Kasumi-1 (cell line): Measurements from ENCODE around the gene CAVIN1.
A peak's percentile ranks its signal among the peaks of the same experiment; 100 is the strongest.
"Not testable (repeated sequence)": the region's sequence is repeated elsewhere in the genome, so short reads cannot be mapped to it uniquely, and the experiment has no call there.

Experiments used
- DNase-seq, 2 experiments: peaks; one replicate each; lab custom pipeline; 2025; lab: John Stamatoyannopoulos, UW

Gene CAVIN1

DNA sequence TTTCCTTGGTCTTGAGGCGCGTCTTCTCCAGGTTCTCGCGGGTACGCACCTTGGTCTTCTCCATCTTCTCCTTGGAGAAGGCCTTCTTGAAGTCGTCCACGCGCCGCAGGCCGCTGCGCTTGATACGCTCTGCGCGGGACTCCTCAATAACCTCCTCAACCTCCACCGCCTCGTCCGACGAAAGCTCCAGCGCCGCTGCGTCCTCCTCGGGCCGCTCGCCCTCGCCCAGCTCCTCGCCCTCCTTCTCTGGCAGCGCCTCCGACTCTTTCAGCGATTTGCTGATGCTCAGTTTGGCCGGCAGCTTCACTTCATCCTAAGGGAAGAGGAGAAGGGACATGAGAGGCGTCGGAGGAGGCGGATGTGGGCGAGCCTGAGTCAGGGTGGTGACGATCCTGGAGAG, 18.0 kb downstream of the CAVIN1 start:
- DNase-seq: no peak

DNA sequence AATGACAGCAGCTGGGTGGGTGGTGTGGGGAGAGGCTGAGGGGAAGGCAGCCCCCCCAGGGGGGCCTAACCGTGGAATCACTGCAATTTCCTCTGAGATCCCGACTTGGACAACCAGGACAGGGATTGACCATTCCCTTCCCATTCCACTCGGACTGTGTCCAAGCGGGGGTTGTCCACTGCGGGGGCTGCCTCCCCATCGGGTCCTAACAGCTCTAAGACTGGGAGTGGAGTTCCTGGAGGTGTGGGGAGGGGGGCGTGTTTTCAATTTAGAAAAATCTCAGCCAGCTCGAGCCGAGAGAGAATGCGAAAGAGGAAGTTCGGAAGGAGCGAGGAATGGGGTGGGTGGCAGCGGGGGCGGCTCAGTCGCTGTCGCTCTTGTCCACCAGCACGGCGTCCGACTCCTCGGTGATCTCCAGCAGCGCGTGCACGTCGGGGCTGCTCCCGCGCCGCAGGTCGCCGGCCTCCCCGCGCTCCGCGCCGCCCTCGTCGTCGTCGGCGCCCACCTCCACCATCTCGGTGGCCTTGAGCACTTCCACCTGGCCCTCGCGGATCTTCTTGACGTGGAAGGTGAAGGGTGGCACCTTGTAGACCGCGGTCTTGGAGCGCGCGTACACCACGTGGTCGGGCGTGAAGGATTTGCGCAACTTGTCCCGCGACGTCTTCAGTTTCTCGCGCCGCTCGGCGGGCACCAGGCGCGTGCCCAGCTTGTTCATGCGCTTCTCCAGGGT, 18.6 kb downstream of the CAVIN1 start:
- peak; percentile 51 to 58 for DNase-seq

DNA sequence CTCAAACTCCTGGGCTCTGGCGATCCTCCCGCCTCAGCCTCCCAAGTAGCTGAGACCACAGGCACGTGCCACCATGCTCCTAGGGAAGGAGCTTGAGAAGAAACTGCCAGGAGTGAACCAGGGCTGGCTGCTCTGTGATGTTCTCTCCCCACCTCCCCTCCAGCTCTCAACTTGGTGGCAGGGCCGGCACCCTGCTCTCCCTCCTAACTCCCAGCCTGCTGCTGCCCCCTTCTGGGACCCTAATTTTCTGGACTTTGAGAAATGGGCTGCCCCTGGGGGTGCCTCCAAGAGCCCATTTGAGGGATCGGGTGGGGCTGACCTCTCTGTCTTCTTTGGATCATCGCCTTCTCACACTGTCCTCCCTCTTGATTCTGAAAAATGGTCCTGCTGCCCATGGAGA, 19.9 kb downstream of the CAVIN1 start:
- DNase-seq: peak; percentile 42 to 45

DNA sequence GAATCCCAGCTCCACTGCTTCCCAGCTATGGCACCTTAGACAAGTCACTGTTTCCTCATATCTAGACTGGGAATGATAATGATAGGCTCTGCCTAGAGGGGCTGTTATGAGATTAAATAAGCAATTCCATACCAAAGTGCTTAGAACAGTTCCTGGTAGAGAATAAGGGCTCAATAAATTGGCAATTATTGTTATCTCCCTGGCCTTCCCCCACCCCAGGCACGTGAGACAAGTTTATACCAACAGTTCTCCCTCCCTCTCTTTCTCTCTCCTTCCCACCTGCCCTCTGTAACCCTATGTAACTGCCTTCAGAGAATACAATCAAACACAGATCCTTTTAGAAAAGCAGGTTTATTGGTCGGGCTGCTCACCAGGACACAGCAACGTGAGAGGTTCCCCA, 20.9 kb downstream of the CAVIN1 start:
- DNase-seq: no peak

DNA sequence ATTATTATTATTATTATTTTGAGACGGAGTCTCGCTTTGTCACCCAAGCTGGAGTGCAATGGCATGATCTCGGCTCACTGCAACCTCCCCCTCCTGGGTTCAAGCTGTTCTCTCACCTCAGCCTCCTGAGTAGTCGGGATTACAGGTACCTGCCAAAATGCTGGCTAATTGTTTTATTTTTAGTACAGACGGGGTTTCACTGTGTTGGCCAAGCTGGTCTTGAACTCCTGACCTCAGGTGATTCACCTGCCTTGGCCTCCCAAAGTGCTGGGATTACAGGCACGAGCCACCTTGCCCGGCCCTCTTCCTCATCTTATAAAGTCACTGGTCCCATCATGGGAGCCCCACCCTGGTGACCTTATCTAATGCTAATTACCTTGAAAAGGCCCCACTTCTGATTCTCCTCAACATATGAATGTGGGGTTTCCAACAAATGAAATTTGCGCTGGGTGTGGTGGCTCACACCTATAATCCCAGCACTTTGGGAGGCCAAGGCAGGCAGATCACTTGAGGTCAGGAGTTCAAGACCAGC, 22.1 kb downstream of the CAVIN1 start:
- DNase-seq: not testable (repeated sequence)

DNA sequence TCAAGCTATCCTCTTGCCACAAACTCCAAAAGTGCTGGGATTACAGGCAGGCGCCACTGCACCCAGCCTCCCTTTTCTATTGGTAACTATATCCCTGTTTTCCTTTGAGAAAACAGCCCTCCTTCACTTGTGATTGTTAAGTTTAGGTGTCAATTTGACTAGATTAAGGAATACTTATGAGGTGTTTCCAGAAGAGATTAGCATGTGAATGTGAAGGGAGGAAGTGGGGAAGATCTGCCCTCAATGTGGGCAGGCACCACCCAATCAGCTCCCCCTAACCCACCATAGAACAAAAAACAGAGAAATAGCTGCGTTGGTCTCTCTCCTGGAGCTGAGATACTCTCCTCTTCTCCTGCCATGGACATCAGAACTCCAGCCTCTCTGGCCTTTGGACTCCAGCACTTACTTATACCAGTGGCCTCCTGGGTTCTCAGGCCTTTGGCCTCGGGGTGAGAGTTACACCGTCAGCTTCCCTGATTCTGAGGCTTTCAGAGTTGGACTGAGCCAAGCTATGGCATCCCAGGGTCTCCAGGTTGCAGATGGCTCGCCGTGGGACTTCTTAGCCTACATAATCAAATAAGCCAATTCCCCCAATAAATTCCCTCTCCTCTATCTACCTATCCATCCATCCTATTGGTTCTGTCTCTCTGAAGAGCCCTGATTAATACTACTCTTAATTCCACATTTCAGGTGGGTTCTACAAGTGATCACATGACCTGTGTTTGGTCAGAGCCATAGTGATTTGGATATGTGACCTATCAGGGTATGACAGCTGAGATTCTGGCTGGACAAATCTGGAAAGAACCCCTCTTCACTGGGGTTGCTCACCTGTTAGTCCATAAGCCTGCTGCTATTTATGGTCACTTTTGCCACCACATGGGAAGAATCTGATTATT, 22.9 kb downstream of the CAVIN1 start:
- DNase-seq: no peak

DNA sequence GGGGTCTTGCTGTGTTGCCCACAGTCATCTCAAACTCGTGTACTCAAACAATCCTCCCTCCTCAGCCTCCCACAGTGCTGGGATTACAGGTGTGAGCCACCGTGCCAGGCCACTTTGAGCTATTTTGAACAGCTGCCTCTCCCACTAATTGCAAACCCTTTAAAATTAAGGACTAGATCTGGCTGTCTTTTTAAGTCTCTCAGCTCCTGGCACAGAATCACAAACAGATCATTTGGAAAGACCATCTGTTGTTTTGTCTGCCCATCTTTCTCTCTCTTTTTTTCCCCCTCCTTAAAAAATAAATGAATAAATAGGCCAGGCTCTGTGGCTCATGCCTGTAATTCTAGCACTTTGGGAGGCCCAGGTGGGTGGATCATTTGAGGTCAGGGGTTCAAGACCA, 23.9 kb downstream of the CAVIN1 start:
- no peak for DNase-seq

DNA sequence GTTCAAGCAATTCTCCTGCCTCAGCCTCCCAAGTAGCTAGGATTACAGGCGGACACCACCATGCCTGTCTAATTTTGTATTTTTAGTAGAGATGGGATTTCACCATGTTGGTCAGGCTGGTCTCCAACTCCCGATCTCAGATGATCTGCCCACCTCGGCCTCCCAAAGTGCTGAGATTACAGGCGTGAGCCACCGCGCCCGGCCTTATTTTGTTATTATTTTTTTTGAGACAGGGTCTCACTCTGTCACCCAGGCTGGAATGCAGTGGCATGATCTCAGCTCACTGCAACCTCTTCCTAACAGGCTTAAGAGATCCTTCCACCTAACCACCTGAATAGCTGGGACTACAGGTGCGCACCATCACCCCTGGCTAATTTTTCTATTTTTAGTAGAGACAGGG, 27.5 kb downstream of the CAVIN1 start:
- DNase-seq: not testable (repeated sequence)

DNA sequence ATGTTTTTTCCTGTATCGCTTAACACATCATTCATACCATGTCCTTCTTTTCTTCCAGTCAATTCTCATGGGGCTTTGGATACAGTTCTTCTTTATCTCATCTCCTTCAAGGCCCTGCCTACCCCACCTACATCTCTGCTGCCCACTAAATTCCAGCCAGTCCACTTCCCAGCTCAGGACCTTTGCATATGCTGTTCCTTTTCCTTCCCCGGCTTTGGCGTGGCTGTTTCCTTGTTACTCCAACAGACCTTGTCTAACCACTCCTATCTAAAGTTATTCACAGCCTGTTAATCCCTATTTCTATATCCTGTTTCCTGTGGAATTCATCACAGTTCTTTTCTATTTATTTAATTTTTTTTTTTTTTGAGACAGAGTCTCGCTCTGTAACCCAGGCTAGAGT, 28.2 kb downstream of the CAVIN1 start:
- no peak for DNase-seq

DNA sequence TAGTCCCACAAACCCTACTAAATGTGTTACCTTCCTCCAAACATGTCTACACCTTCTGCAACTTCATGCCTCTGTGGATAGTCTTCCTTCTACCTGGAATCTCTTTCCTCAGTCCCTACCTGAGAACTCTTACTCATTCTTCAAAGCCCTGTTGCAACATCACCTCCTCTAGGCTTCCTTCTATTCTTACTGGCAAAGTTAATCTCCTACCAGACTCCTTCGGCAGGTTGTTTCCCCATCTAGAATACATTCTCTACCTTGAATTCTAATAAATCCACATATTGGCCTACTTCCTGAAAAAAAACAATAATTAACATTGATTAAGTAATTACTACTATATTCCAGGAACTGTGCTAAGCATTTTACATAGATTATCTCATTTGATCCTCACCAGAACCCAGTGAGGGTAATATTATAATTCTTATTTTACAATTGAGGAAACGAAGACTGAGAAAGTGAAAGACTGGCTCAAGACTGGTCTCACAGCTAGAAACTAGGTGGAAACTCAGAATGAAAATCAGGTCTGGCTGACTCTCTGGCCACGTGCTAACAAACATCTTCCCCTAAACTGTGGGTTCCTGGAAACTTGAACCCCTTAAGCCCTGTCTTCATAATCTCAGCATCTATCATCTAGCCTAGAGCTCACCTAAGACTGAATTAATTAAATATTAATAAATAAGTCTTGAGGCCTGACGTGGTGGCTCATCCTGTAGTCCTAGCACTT, 30.2 kb downstream of the CAVIN1 start:
- DNase-seq: no peak

DNA sequence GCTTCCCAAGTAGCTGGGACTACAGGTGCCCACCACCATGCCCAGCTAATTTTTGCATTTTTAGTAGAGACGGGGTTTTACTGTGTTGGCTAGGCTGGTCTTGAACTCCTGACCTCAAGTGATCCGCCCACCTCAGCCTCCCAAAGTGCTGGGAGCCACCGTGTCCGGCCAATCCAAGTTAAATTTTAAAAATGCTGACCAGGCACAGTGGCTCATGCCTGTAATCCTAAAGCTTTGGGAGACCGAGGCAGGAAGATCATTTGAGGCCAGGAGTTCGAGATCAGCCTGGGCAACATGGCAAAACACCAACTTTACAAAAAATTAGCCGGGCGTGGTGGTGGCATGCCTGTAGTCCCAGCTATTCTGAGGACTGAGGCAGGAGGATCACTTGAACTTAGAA, 31.6 kb downstream of the CAVIN1 start:
- DNase-seq: not testable (repeated sequence)

DNA sequence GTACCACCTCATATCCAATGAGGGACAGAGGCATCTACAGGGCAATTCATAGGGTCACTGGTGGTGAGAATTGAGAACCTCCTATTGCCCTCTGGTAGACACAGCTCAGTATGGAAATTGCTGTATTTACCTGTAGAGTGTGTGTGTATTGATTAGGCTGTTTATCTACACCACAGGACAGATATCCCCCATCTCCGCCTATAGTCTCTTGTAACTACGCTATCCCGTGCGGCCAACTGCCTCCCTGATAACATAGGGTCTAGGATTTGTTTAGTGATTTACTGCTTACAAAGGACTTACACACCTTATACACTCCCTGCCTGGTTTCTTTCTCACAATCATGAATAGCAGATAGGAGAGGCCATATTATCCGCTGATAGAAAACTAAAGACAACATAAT, 33.2 kb downstream of the CAVIN1 start:
- DNase-seq: no peak

DNA sequence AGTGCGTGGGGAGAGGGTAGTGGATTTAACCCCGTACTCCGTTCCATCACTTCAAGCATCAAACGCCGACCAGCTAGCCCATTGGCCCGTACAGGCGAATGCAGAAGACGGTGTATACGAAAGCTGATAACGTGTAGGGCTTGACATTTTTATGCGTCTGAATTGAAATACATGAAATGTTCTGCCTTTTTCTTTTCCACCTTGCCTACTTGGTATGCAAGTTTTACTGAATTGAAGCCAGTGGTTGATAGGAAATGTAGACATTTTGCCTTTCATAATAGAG, 34.0 kb downstream of the CAVIN1 start:
- peak in 1 of 2 experiments; percentile 59 for DNase-seq

DNA sequence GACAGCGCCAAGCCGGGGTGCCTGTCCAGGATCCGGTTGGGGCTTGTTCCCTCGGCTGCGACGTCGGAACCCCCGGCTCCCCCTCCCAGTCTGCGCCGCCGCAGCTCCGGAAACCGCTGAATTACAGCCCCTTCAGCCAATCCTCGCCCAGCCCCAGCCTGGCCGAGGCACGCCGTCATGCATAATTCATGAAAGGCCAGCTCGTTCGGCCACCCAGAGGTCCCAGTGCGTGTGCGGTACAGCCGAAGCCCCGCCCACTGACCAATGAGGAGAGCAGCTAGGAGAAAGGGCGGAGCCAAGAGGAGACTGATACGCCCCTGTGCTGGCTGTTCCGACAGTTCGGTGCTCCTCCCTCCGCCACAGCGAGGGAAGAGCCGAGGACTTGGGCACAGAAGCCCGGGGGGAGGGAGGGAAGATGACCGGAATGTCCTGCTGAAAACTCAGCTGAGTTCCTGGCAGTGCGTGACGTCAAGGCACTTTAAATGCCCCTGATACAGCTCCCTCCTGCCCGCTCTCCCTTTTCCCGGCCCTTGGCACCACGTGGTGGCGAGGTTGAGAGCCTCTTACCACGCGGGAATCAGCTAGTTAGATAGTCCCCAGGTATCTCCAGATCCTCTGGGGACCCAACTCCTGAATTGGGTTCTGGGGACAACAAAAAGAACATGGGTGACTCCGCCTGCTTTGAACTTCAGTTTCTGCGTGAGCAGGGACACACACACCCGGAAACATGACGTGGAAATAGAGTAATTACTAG, 34.5 kb downstream of the CAVIN1 start, which contains the start of gene STAT3:
Gene STAT3, minus strand, starts transcription at position 62 of the 754 bp plus-strand sequence. CDS start 39,926 bp downstream, outside the sequence.
- peak; percentile 99 to 100 for DNase-seq

DNA sequence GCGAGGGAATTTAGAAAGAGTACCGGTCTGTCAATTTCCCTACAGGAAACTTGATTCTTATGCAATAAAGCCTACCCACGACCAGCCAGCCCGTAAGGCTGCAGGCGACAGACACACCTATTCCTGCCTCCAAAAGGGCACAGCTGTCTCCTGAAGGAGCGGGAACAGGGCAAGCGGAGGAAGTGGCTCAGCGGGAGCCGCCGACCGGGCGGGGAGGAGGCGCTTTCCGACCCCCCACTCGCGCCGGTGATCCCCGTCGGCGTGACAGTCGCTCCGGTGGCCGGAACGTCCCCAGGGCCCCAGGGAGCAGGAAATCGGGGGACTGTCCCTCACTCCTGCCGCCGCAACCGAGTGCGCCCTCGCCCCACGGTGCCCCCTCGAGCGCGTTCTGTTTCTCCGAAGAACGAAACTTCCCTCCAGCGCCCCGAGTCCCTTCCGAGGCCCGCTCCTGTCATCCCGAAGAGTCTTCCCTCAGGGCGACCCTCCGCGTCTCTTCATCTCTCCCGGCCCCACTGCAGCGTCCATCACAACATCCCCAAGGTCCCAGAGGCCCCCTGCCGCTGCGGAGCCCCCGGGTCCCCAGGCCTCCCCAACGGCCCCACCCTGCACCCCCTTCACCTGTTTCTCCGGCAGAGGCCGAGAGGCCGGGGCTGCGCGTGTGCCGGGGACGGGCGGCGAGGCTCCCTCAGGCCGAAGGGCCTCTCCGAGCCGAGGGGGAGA, 35.2 kb downstream of the CAVIN1 start:
- DNase-seq: peak; percentile 49 to 51

DNA sequence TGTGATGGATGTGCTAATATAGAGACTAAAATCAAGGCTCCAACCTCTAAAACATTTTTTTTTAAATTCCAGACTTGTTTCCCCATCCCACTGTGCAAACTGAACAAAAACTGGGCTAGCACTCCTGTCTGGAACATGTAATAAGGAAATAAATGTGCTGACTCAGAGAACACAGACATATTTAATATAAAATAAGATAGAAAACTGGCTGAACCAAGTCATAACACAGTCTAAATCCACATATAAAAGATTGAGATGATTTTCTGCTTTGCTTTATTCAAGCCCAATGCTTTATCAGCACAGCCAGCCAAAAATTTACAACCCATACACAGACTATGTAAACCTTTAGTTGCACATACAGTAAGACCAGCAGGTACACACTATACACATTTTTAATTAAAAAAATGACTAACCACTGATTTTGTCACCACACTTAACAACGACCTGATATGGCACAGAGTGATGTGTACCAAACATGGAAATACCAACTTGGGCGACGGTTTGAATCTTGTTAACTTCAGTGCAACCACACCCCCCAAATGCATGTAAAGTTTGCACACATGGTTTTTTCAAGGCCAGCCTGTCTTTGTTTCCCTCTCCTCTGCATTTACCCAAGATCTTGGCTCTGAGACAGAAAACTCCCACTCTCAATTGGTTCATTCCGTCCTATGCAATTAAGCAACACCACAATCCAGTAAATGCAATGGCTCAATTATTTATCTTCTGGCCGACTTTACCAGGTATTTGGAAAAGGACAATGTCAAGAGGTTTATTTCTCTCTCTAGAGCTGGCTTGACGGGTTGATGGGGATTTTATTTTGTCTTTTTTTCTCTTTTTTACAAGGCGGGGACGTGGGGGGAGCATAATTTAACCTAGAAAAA, 36.0 kb downstream of the CAVIN1 start:
- peak; percentile 52 to 61 for DNase-seq

DNA sequence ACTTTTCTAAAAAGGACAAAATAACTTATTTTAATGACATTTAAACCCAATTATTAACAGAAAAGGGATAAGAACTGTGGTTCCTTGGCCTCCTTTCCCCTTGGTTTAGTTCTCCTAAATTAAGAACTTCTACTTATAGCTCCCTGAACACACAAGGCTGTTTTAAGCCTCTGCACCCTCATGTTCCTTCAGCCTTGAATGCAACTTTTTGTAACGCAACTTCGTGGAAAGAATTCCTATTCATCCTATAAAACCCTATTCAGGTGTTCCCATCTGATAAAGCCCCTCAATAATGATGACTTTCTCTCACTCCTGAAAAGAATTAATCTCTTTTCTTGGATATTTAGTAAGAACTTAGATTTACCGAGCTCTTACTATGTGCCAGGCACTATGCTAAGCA, 41.2 kb downstream of the CAVIN1 start:
- DNase-seq: peak in 1 of 2 experiments; percentile 18

DNA sequence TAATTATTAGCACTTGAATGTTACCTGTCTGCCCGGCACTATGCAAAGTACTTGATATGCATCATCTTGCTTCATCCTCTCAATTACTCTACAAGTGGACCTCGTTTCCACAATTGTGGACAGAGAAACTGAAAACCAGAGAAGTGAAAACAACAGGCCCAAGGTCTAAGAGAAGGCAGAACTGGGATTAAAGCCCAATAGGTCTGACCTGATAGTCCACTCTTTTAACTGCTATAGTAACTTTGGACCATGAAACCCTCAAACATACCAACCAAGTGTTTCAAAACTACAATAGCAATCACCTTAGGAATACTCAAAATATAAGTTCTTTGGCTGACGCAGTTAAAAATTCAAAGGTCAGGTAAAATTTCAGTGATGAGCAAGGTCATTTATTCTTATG, 42.1 kb downstream of the CAVIN1 start:
- no peak for DNase-seq

DNA sequence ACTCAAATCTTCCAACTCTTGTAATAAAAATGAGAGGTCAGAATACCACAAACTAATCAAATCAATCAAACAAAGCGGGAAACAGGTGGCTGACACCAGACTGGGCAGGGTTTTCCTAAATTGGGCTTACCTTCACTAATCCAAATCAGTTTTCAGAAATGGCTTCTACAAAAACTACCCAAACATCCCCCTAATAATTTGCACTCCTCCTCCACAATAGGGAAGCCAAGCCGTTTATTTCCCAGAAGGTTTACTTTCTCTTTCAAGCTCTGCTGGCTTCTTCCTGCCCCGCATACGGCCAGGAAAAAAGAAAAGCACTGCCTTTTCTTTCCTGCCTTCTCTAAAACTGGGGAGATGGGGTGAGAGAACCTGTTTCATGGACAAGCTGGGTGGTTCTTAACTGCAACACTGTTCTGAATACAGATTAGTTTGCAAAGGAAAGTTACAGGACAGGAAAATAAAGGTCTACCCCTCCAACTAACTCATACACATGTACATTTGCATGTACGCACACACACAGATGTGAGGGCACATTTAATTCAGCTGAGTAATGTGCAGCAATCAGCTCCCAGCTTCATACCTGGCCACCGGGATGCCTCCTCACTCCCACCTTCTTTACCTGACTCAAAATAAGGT, 44.0 kb downstream of the CAVIN1 start:
- peak; percentile 27 to 32 for DNase-seq
